ENCODE measurements around the gene ADGRF3.

ADGRF3 gene

GRCh38 chr2:26302846-26303245 is 43.7 kb downstream of the ADGRF3 start:
- TF ChIP-seq L3MBTL2 (conservative IDR thresholded peaks at IDR 0.05) (no peak), PKNOX1 (IDR thresholded peaks at IDR 0.05) (no peak), SP1 (IDR thresholded peaks at IDR 0.05) (no peak), TARDBP (IDR thresholded peaks at IDR 0.05) (no peak), NFRKB (IDR thresholded peaks at IDR 0.05) (no peak), SUZ12 (IDR thresholded peaks at IDR 0.05) (no peak), FOXA1 (IDR thresholded peaks at IDR 0.05) (no peak), ARNT (IDR thresholded peaks at IDR 0.05) (no peak), HDGF (IDR thresholded peaks at IDR 0.05; ENCODE audit: borderline replicate concordance) (no peak), FOXM1 (IDR thresholded peaks at IDR 0.05; ENCODE audit: borderline replicate concordance) (no peak)
- ChIA-PET POLR2A (no interaction called here), CTCF (no interaction called here)
- DNase-seq (ENCODE audit: extremely low spot score) = no peak

GRCh38 chr2:26300234-26300925 is 46.2 kb downstream of the ADGRF3 start:
- no peak for DNase-seq (ENCODE audit: extremely low spot score)
- TF ChIP-seq FOXK2 (IDR thresholded peaks at IDR 0.05) (no peak), SP1 (IDR thresholded peaks at IDR 0.05) (no peak), CTBP1 (IDR thresholded peaks at IDR 0.05; ENCODE audit: borderline replicate concordance) (no peak), PKNOX1 (IDR thresholded peaks at IDR 0.05) (no peak), SUZ12 (IDR thresholded peaks at IDR 0.05) (no peak), BHLHE40 (IDR thresholded peaks at IDR 0.05; ENCODE audit: borderline replicate concordance) (no peak), HDGF (IDR thresholded peaks at IDR 0.05; ENCODE audit: borderline replicate concordance) (no peak), LEF1 (IDR thresholded peaks at IDR 0.05; ENCODE audit: borderline replicate concordance) (no peak), ZNF384 (IDR thresholded peaks at IDR 0.05) (no peak), ELF4 (IDR thresholded peaks at IDR 0.05) (no peak), ARNT (IDR thresholded peaks at IDR 0.05) (no peak), NFRKB (IDR thresholded peaks at IDR 0.05) (no peak), FOXA1 (IDR thresholded peaks at IDR 0.05) (no peak), TARDBP (IDR thresholded peaks at IDR 0.05) (no peak), L3MBTL2 (conservative IDR thresholded peaks at IDR 0.05) (no peak)
- ChIA-PET CTCF (no interaction called here), POLR2A (no interaction called here)

- ChIA-PET CTCF (no interaction called here), POLR2A (interaction anchor here (0.7 kb wide), 1 partner anchor 56 kb away, joined by 4 read pairs; no protein-coding TSS in a partner anchor)
- no peak for DNase-seq (ENCODE audit: extremely low spot score)
- TF ChIP-seq BHLHE40 (IDR thresholded peaks at IDR 0.05; ENCODE audit: borderline replicate concordance) (no peak), SUZ12 (IDR thresholded peaks at IDR 0.05) (no peak), ARNT (IDR thresholded peaks at IDR 0.05) (no peak)
Measured at GRCh38 chr2:26299471-26300101, 47.0 kb downstream of the ADGRF3 start.

GRCh38 chr2:26298638-26299393 is 47.8 kb downstream of the ADGRF3 start:
- POLR2A ChIA-PET = no interaction called here
- DNase-seq (ENCODE audit: extremely low spot score) = no peak
- TF ChIP-seq PKNOX1 (IDR thresholded peaks at IDR 0.05) (no peak), ARNT (IDR thresholded peaks at IDR 0.05) (no peak), SP1 (IDR thresholded peaks at IDR 0.05) (no peak), FOXK2 (IDR thresholded peaks at IDR 0.05) (no peak), CTBP1 (IDR thresholded peaks at IDR 0.05; ENCODE audit: borderline replicate concordance) (no peak), L3MBTL2 (conservative IDR thresholded peaks at IDR 0.05) (no peak), ZNF384 (IDR thresholded peaks at IDR 0.05) (no peak), FOXM1 (IDR thresholded peaks at IDR 0.05; ENCODE audit: borderline replicate concordance) (no peak), SUZ12 (IDR thresholded peaks at IDR 0.05) (no peak), NFRKB (IDR thresholded peaks at IDR 0.05) (no peak), BHLHE40 (IDR thresholded peaks at IDR 0.05; ENCODE audit: borderline replicate concordance) (no peak), HDGF (IDR thresholded peaks at IDR 0.05; ENCODE audit: borderline replicate concordance) (no peak), TARDBP (IDR thresholded peaks at IDR 0.05) (no peak), FOXA1 (IDR thresholded peaks at IDR 0.05) (no peak), ELF4 (IDR thresholded peaks at IDR 0.05) (no peak), LEF1 (IDR thresholded peaks at IDR 0.05; ENCODE audit: borderline replicate concordance) (no peak)
- CTCF ChIA-PET = no interaction called here

- CTCF ChIA-PET = no interaction called here
- TF ChIP-seq BHLHE40 (IDR thresholded peaks at IDR 0.05; ENCODE audit: borderline replicate concordance) (no peak), FOXK2 (IDR thresholded peaks at IDR 0.05) (no peak), NFRKB (IDR thresholded peaks at IDR 0.05) (no peak), TARDBP (IDR thresholded peaks at IDR 0.05) (no peak), L3MBTL2 (conservative IDR thresholded peaks at IDR 0.05) (no peak), SP1 (IDR thresholded peaks at IDR 0.05) (no peak), ARNT (IDR thresholded peaks at IDR 0.05) (no peak), FOXA1 (IDR thresholded peaks at IDR 0.05) (no peak), LEF1 (IDR thresholded peaks at IDR 0.05; ENCODE audit: borderline replicate concordance) (no peak), HDGF (IDR thresholded peaks at IDR 0.05; ENCODE audit: borderline replicate concordance) (no peak), ZNF384 (IDR thresholded peaks at IDR 0.05) (no peak), FOXM1 (IDR thresholded peaks at IDR 0.05; ENCODE audit: borderline replicate concordance) (no peak), CTBP1 (IDR thresholded peaks at IDR 0.05; ENCODE audit: borderline replicate concordance) (no peak), ELF4 (IDR thresholded peaks at IDR 0.05) (no peak), PKNOX1 (IDR thresholded peaks at IDR 0.05) (no peak), SUZ12 (IDR thresholded peaks at IDR 0.05) (no peak)
- DNase-seq (ENCODE audit: extremely low spot score) = no peak
- POLR2A ChIA-PET = no interaction called here
Measured at GRCh38 chr2:26298286-26298637, 48.3 kb downstream of the ADGRF3 start.
